HepG2 (cell line): ENCODE data around the gene GALNT5. TPM values are rescaled to one million over a fixed set of nuclear protein-coding genes. Genes with fewer than 3 reads are reported as not detected.

Source experiments
- ATAC-seq: fragments of 200-7000 bp; cut with Tn5 transposase; 3 replicates; pipeline ENCODE4 v1.9.1; 2020; ENCODE audit warnings: mild to moderate bottlenecking, moderate library complexity
- BruUV-seq: library from RNA; stranded (reverse); fragments of 400-500 nt; replicated peaks from 2 replicates; lab custom pipeline; 2021; lab: Mats Ljungman, UMichigan
- CTCF ChIA-PET: fragments of 300-600 bp; formaldehyde crosslinking; extraction: SDS; loops from one replicate; lab custom pipeline; 2021; ENCODE audit warnings: low total read pairs, inconsistent platforms, low intra/inter-chr PET ratio; lab: Yijun Ruan, JAX
- POLR2A ChIA-PET: fragments of 350-600 bp; sonication (Branson Sonifier 250); formaldehyde crosslinking; loops from one replicate; lab custom pipeline; 2020; ENCODE audit warnings: antibody characterized with exemption, inconsistent platforms; lab: Yijun Ruan, JAX
- DNase-seq: peaks from one replicate; pipeline ENCODE4 v3.0.0-alpha.2; 2015; ENCODE audit warnings: low spot score
- FAIRE-seq: peaks from 3 replicates; lab custom pipeline; 2011; peaks lifted over from hg19 to GRCh38; lab: Jason Lieb, UNC
- H2AFZ ChIP-seq: one replicate; pipeline ENCODE4 v1.6.1; 2011; ENCODE audit warnings: low read length, inconsistent platforms
- H3K27ac ChIP-seq: fragments of 300-600 bp; 3 replicates; pipeline ENCODE4 v1.8.0; 2011; ENCODE audit warnings: mixed run types, mild to moderate bottlenecking, mixed read lengths, low read length, inconsistent platforms; ENCODE audit not compliant: insufficient read depth; ENCODE audit errors: extremely low read length
- H3K27me3 ChIP-seq, 2 experiments: fragments of 200-600 bp in 1 of 2; 2 replicates in 1 of 2; 3 replicates in 1 of 2; pipeline versions ENCODE4 v1.6.0 to v1.8.0; 2011; ENCODE audit warnings: low read length in 2 of 2, mild to moderate bottlenecking in 2 of 2, moderate library complexity in 2 of 2, inconsistent platforms in 1 of 2; ENCODE audit not compliant: insufficient read depth in 2 of 2, control insufficient read depth in 1 of 2
- H3K36me3 ChIP-seq, 2 experiments: fragments of 200-600 bp in 1 of 2; replicated peaks in 1 of 2; 2 replicates in 1 of 2; 3 replicates in 1 of 2; pipeline versions ENCODE4 v1.5.1 to v1.8.0; 2011; ENCODE audit warnings: low read length in 2 of 2, inconsistent platforms in 1 of 2; ENCODE audit not compliant: insufficient read depth in 2 of 2, control insufficient read depth in 1 of 2
- H3K4me1 ChIP-seq: 2 replicates; pipeline ENCODE4 v1.5.1; 2012; ENCODE audit warnings: low read length, inconsistent platforms; ENCODE audit not compliant: insufficient read depth
- H3K4me2 ChIP-seq: 2 replicates; pipeline ENCODE4 v1.6.0; 2011; ENCODE audit warnings: low read depth, low read length, inconsistent platforms
- H3K4me3 ChIP-seq, 3 experiments: fragments of 200-600 bp in 1 of 3; sonication (generic), shearing (Covaris generic) in 1 of 3; replicated peaks in 1 of 3; 2 replicates each; pipeline ENCODE4 v1.5.1; 2011 to 2016; ENCODE audit warnings: low read length in 3 of 3, inconsistent platforms in 2 of 3, low read depth in 2 of 3, mild to moderate bottlenecking in 2 of 3, control low read depth in 1 of 3, mixed read lengths in 1 of 3; ENCODE audit not compliant: insufficient read depth in 1 of 3
- H3K79me2 ChIP-seq: one replicate; pipeline ENCODE4 v1.6.1; 2011; ENCODE audit warnings: low read length, inconsistent platforms; ENCODE audit not compliant: insufficient read depth
- H3K9ac ChIP-seq: 2 replicates; pipeline ENCODE4 v1.6.0; 2011; ENCODE audit warnings: mild to moderate bottlenecking, low read depth, low read length, inconsistent platforms; ENCODE audit not compliant: insufficient read depth
- H3K9me3 ChIP-seq: 2 replicates; pipeline ENCODE4 v1.5.1; 2012; ENCODE audit warnings: mild to moderate bottlenecking, low read length
- H4K20me1 ChIP-seq: 2 replicates; pipeline ENCODE4 v1.6.0; 2011; ENCODE audit warnings: inconsistent platforms, mild to moderate bottlenecking, low read length, moderate library complexity; ENCODE audit not compliant: insufficient read depth
- CEBPB ChIP-seq: IDR thresholded peaks from 2 replicates; pipeline ENCODE4 v1.6.1; 2011; ENCODE audit warnings: low read depth, low read length, improper control_type of control experiment, borderline replicate concordance
- HIVEP1 ChIP-seq: sonication (generic); formaldehyde crosslinking; IDR thresholded peaks from 2 replicates; pipeline ENCODE4 v1.4.0; 2020; ENCODE audit warnings: mild to moderate bottlenecking, missing genetic modification reagents
- IKZF1 ChIP-seq: fragments of 450-650 bp; IDR thresholded peaks from 2 replicates; pipeline ENCODE4 v1.7.1; 2016
- KAT7 ChIP-seq: IDR thresholded peaks from 2 replicates; pipeline ENCODE4 v1.6.1; 2018; ENCODE audit warnings: borderline replicate concordance, missing compliant biosample characterization
- NR2F6 ChIP-seq, 2 experiments: IDR thresholded peaks; 2 replicates each; pipeline ENCODE4 v1.6.1; 2016; ENCODE audit warnings: antibody characterized with exemption in 1 of 2, mild to moderate bottlenecking in 1 of 2
- SP2 ChIP-seq: sonication (generic); formaldehyde crosslinking; IDR thresholded peaks from 2 replicates; pipeline ENCODE4 v1.5.1; 2020; ENCODE audit warnings: mild to moderate bottlenecking, missing genetic modification reagents
- TCF12 ChIP-seq, 2 experiments: fragments of 450-650 bp in 1 of 2; sonication (generic) in 1 of 2; formaldehyde crosslinking in 1 of 2; IDR thresholded peaks; 2 replicates each; pipeline versions ENCODE4 v1.6.1 to v1.8.0; 2017 to 2022; ENCODE audit warnings: antibody characterized with exemption in 1 of 2, mild to moderate bottlenecking in 1 of 2, missing genetic modification reagents in 1 of 2, moderate library complexity in 1 of 2
- ZBTB14 ChIP-seq: sonication (generic); formaldehyde crosslinking; IDR thresholded peaks from 2 replicates; pipeline ENCODE4 v1.4.0; 2020; ENCODE audit warnings: missing genetic modification reagents
- ZNF160 ChIP-seq: sonication (generic); formaldehyde crosslinking; IDR thresholded peaks from 2 replicates; pipeline ENCODE4 v1.8.0; 2022; ENCODE audit warnings: mild to moderate bottlenecking, inconsistent platforms, missing genetic modification reagents
- ZNF256 ChIP-seq: sonication (generic); formaldehyde crosslinking; conservative IDR thresholded peaks from 2 replicates; pipeline ENCODE4 v1.4.0; 2020; ENCODE audit warnings: missing genetic modification reagents
- ZNF263 ChIP-seq: sonication (generic); formaldehyde crosslinking; IDR thresholded peaks from 2 replicates; pipeline ENCODE4 v1.4.0; 2020; ENCODE audit warnings: missing genetic modification reagents
- ZNF350 ChIP-seq: sonication (generic); formaldehyde crosslinking; IDR thresholded peaks from 2 replicates; pipeline ENCODE4 v1.4.0; 2020; ENCODE audit warnings: mild to moderate bottlenecking, low read depth, missing genetic modification reagents, borderline replicate concordance
- ZNF749 ChIP-seq: sonication (generic); formaldehyde crosslinking; IDR thresholded peaks from 2 replicates; pipeline ENCODE4 v1.8.0; 2022; ENCODE audit warnings: mild to moderate bottlenecking, missing genetic modification reagents, moderate library complexity, borderline replicate concordance
- ZNF891 ChIP-seq: sonication (generic); formaldehyde crosslinking; IDR thresholded peaks from 2 replicates; pipeline ENCODE4 v1.5.0; 2020; ENCODE audit warnings: mild to moderate bottlenecking, missing genetic modification reagents
- WGBS: methylation state at CpG from one replicate; pipeline ENCODE4 v1.1.6; 2017; ENCODE audit warnings: low lambda C conversion rate; 5-methylcytosine and 5-hydroxymethylcytosine counted together
- in situ Hi-C: cut with HindIII; loops from 2 replicates; pipeline ENCODE4 v1.10.0; 2017; ENCODE audit warnings: low pct_unique_long_range_greater_than_20kb; ENCODE audit not compliant: extremely low pct_ligation_motif_present
- intact Hi-C: fragments of 100-400 bp; cut with micrococcal nuclease; formaldehyde crosslinking; loops from one replicate; pipeline ENCODE4 v1.10.0; 2022; ENCODE audit not compliant: unreplicated experiment
- polyA plus RNA-seq, 8 experiments: library from polyadenylated mRNA; depleted of rRNA in 3 of 8; stranded (reverse) in 7 of 8; unstranded in 1 of 8; fragments of >200 nt; fragmentation: Illumina TruSeq in 4 of 8; extraction: Trizol in 4 of 8; gene quantifications; 2 replicates each; pipeline versions ENCODE4 v1.2.1 to v1.2.3, GENCODE V29; 2011 to 2016; ENCODE audit warnings: low read depth in 4 of 8, missing spikeins in 1 of 8, mixed read lengths in 1 of 8; ENCODE audit not compliant: insufficient read depth in 1 of 8
- total RNA-seq, 5 experiments: library from RNA; depleted of rRNA; stranded (reverse); fragments of >200 nt; fragmentation: Illumina TruSeq; extraction: Trizol; gene quantifications; 2 replicates each; pipeline ENCODE4 v1.2.3, GENCODE V29; 2016; ENCODE audit warnings: low read depth in 1 of 5
- TF ChIP-seq, protein P1 (sequence below): conservative IDR thresholded peaks from 2 replicates; pipeline ENCODE4 v1.6.1; 2018; ENCODE audit warnings: missing genetic modification reagents
- TF ChIP-seq, protein P2 (sequence below): sonication (generic); formaldehyde crosslinking; conservative IDR thresholded peaks from 2 replicates; pipeline ENCODE4 v1.8.0; 2022; ENCODE audit warnings: missing genetic modification reagents

The GALNT5 gene
- total and polyA plus RNA-seq, 2 of the 13 experiments (the other 11 are each of a cell fraction or from before 2014, with no cell fraction given) = not detected

GRCh38 chr2:157296490-157296889 lies 39.0 kb downstream of the GALNT5 start:
- H3K9me3 ChIP-seq = no peaks in the 10 kb centered on the region
- peaks cover 0 to 6% of the 10 kb centered on the region in 2 experiments; a peak in 1 of 5 replicates for H3K27me3 ChIP-seq
- H3K9ac ChIP-seq = no peak overlapping the region
- in situ Hi-C loops = no loop called here
- H3K4me1 ChIP-seq = no peaks in the 10 kb centered on the region
- intact Hi-C loops = no loop called here
- no peak overlapping the region for H2AFZ ChIP-seq
- no peak for DNase-seq
- H3K4me2 ChIP-seq = no peak overlapping the region
- ATAC-seq = no peak
- H3K27ac ChIP-seq = no peak overlapping the region
- 2% methylated on average over 1 of the region's 1 CpG for WGBS
- H4K20me1 ChIP-seq = no peaks in the 10 kb centered on the region
- H3K4me3 ChIP-seq = no peak overlapping the region
- ChIA-PET POLR2A (no interaction called here), CTCF (no interaction called here)
- no TSS peak for BruUV-seq
- FAIRE-seq = no peak
- H3K79me2 ChIP-seq = no peaks in the 10 kb centered on the region
- TF ChIP-seq, protein P1, sequence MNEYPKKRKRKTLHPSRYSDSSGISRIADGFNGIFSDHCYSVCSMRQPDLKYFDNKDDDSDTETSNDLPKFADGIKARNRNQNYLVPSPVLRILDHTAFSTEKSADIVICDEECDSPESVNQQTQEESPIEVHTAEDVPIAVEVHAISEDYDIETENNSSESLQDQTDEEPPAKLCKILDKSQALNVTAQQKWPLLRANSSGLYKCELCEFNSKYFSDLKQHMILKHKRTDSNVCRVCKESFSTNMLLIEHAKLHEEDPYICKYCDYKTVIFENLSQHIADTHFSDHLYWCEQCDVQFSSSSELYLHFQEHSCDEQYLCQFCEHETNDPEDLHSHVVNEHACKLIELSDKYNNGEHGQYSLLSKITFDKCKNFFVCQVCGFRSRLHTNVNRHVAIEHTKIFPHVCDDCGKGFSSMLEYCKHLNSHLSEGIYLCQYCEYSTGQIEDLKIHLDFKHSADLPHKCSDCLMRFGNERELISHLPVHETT (CRISPR knock-in tag) = no peak
- TF ChIP-seq ZBTB14 (CRISPR knock-in tag) = no peak
- TF ChIP-seq NR2F6 (IDR thresholded peaks at IDR 0.05) = no peak
- TF ChIP-seq NR2F6 (CRISPR knock-in tag; IDR thresholded peaks at IDR 0.05) = no peak
- TF ChIP-seq, all 625 proteins: peak for 0
- no peaks in the 10 kb centered on the region for H3K36me3 ChIP-seq

- WGBS = 15% methylated on average over 4 of the region's 4 CpGs
- no TSS peak for BruUV-seq
- Histone ChIP-seq H3K4me2 (no peak overlapping the region), H3K9me3 (no peaks in the 10 kb centered on the region), H3K4me1 (no peaks in the 10 kb centered on the region), H4K20me1 (no peaks in the 10 kb centered on the region), H3K36me3 (no peaks in the 10 kb centered on the region), H3K9ac (no peak overlapping the region), H2AFZ (no peak overlapping the region), H3K79me2 (no peaks in the 10 kb centered on the region), H3K27ac (no peak overlapping the region), H3K27me3 (peaks cover 0 to 6% of the 10 kb centered on the region in 2 experiments; a peak in 1 of 5 replicates), H3K4me3 (no peak overlapping the region)
- ATAC-seq (no peak), FAIRE-seq (no peak), DNase-seq (no peak)
- intact Hi-C loops (no loop called here), in situ Hi-C loops (no loop called here)
- ChIA-PET CTCF (no interaction called here), POLR2A (no interaction called here)
- no peak for TF ChIP-seq TCF12 (IDR thresholded peaks at IDR 0.05)
- TF ChIP-seq TCF12 (CRISPR knock-in tag; IDR thresholded peaks at IDR 0.05) = no peak
- TF ChIP-seq, protein P2, sequence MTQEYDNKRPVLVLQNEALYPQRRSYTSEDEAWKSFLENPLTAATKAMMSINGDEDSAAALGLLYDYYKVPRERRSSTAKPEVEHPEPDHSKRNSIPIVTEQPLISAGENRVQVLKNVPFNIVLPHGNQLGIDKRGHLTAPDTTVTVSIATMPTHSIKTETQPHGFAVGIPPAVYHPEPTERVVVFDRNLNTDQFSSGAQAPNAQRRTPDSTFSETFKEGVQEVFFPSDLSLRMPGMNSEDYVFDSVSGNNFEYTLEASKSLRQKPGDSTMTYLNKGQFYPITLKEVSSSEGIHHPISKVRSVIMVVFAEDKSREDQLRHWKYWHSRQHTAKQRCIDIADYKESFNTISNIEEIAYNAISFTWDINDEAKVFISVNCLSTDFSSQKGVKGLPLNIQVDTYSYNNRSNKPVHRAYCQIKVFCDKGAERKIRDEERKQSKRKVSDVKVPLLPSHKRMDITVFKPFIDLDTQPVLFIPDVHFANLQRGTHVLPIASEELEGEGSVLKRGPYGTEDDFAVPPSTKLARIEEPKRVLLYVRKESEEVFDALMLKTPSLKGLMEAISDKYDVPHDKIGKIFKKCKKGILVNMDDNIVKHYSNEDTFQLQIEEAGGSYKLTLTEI (CRISPR knock-in tag) = no peak
- TF ChIP-seq HIVEP1 (CRISPR knock-in tag) = no peak
- no peak for TF ChIP-seq ZNF350
- TF ChIP-seq ZNF891 (CRISPR knock-in tag) = no peak
- no peak for TF ChIP-seq SP2 (CRISPR knock-in tag)
- no peak for TF ChIP-seq IKZF1
- TF ChIP-seq KAT7 (CRISPR knock-in tag) = no peak
- no peak for TF ChIP-seq CEBPB
- no peak for TF ChIP-seq ZNF256 (CRISPR knock-in tag)
- TF ChIP-seq ZNF263 (CRISPR knock-in tag) = no peak
- TF ChIP-seq ZNF160 = no peak
- no peak for TF ChIP-seq ZNF749
Observed at GRCh38 chr2:157296958-157297357, 39.5 kb downstream of the GALNT5 start.
